ENCODE data around the gene STRN4. TPM values are rescaled to one million over a fixed set of nuclear protein-coding genes. Genes with fewer than 3 reads are reported as not detected.

STRN4 gene
- total and polyA plus RNA-seq, 9 of the 15 experiments (the other 6 are each of a cell fraction or from before 2014, with no cell fraction given), result 0.62 to 83.7 (median 36.9) TPM

DNA sequence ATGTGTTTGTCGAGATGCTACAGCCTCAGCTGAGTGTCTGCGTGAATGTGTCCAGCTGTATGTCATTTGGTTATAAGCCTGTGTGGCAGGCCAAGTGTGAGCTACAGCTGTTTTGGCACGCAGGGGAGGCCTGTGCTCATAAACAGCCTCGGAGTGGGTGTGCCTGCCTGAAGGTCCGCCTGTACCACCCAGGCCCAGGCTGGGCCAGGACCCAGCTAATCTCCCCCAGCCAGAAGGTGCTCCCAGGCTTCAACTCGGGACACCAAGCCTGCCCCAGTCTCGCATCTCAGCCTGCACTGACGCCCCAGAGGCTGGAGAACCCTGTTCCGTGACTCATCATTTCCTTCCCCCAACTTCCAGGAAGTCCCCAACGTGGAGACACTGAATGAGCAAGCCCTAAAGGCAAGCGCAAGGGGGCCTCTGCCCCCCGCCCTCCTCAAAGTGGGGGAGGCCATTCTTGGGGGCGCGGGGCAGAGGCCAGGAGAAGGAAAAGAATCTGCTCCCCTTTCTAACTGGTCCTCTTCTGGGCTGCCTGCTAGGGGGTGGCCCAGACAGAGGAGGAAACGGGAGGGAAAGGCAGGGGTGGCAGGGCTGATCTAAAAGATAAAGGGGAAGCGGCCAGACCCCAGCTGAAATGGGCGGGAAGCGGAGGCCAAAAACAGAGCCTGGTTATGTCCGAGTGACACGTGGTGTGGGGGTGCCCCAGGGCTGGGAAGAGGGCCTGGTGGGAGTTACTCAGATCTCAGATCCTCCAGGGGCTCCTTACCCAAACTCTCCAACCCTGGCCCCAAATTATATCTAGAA lies 40.2 kb upstream of the STRN4 start (continued):
- peak; percentile 29 for TF ChIP-seq SMAD1 (IDR thresholded peaks at IDR 0.05; ENCODE audit: low read depth, low read length, partially characterized antibody)
- TF ChIP-seq SRSF1 (IDR thresholded peaks at IDR 0.05; ENCODE audit: low read depth, low read length), result no peak
- no peak for TF ChIP-seq ZNF764 (CRISPR knock-in tag; IDR thresholded peaks at IDR 0.05; ENCODE audit: low read depth)
- peak; percentile 98 to 99 for TF ChIP-seq SIN3A (IDR thresholded peaks at IDR 0.05; ENCODE audit: borderline replicate concordance in 2 of 2, control insufficient read depth in 1 of 2, low read depth in 2 of 2, low read length in 2 of 2)
- TF ChIP-seq, protein P1, sequence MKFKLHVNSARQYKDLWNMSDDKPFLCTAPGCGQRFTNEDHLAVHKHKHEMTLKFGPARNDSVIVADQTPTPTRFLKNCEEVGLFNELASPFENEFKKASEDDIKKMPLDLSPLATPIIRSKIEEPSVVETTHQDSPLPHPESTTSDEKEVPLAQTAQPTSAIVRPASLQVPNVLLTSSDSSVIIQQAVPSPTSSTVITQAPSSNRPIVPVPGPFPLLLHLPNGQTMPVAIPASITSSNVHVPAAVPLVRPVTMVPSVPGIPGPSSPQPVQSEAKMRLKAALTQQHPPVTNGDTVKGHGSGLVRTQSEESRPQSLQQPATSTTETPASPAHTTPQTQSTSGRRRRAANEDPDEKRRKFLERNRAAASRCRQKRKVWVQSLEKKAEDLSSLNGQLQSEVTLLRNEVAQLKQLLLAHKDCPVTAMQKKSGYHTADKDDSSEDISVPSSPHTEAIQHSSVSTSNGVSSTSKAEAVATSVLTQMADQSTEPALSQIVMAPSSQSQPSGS (CRISPR knock-in tag; IDR thresholded peaks at IDR 0.05), result no peak
- no peak for TF ChIP-seq EWSR1 (IDR thresholded peaks at IDR 0.05; ENCODE audit: borderline replicate concordance, low read depth, partially characterized antibody)
- TF ChIP-seq, protein P2, sequence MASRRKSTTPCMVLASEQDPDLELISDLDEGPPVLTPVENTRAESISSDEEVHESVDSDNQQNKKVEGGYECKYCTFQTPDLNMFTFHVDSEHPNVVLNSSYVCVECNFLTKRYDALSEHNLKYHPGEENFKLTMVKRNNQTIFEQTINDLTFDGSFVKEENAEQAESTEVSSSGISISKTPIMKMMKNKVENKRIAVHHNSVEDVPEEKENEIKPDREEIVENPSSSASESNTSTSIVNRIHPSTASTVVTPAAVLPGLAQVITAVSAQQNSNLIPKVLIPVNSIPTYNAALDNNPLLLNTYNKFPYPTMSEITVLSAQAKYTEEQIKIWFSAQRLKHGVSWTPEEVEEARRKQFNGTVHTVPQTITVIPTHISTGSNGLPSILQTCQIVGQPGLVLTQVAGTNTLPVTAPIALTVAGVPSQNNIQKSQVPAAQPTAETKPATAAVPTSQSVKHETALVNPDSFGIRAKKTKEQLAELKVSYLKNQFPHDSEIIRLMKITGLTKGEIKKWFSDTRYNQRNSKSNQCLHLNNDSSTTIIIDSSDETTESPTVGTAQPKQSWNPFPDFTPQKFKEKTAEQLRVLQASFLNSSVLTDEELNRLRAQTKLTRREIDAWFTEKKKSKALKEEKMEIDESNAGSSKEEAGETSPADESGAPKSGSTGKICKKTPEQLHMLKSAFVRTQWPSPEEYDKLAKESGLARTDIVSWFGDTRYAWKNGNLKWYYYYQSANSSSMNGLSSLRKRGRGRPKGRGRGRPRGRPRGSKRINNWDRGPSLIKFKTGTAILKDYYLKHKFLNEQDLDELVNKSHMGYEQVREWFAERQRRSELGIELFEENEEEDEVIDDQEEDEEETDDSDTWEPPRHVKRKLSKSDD (conservative IDR thresholded peaks at IDR 0.05; ENCODE audit: low read length), result no peak
- TF ChIP-seq ZEB2 (IDR thresholded peaks at IDR 0.05), result peak; percentile 66; the same call in 1 of the 2 replicates
- TF ChIP-seq, protein P3, sequence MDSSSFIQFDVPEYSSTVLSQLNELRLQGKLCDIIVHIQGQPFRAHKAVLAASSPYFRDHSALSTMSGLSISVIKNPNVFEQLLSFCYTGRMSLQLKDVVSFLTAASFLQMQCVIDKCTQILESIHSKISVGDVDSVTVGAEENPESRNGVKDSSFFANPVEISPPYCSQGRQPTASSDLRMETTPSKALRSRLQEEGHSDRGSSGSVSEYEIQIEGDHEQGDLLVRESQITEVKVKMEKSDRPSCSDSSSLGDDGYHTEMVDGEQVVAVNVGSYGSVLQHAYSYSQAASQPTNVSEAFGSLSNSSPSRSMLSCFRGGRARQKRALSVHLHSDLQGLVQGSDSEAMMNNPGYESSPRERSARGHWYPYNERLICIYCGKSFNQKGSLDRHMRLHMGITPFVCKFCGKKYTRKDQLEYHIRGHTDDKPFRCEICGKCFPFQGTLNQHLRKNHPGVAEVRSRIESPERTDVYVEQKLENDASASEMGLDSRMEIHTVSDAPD (CRISPR knock-in tag; IDR thresholded peaks at IDR 0.05), result no peak
- peak; percentile 43; the same call in 1 of the 2 replicates for TF ChIP-seq ZNF24 (IDR thresholded peaks at IDR 0.05)
- TF ChIP-seq ZNF324 (CRISPR knock-in tag; IDR thresholded peaks at IDR 0.05), result no peak
- TF ChIP-seq, protein P4, sequence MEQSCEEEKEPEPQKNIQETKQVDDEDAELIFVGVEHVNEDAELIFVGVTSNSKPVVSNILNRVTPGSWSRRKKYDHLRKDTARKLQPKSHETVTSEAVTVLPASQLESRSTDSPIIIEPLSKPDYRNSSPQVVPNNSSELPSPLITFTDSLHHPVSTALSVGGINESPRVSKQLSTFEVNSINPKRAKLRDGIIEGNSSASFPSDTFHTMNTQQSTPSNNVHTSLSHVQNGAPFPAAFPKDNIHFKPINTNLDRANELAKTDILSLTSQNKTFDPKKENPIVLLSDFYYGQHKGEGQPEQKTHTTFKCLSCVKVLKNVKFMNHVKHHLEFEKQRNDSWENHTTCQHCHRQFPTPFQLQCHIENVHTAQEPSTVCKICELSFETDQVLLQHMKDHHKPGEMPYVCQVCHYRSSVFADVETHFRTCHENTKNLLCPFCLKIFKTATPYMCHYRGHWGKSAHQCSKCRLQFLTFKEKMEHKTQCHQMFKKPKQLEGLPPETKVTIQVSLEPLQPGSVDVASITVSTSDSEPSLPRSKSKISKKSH (CRISPR knock-in tag; IDR thresholded peaks at IDR 0.05), result no peak
- TF ChIP-seq, protein P5, sequence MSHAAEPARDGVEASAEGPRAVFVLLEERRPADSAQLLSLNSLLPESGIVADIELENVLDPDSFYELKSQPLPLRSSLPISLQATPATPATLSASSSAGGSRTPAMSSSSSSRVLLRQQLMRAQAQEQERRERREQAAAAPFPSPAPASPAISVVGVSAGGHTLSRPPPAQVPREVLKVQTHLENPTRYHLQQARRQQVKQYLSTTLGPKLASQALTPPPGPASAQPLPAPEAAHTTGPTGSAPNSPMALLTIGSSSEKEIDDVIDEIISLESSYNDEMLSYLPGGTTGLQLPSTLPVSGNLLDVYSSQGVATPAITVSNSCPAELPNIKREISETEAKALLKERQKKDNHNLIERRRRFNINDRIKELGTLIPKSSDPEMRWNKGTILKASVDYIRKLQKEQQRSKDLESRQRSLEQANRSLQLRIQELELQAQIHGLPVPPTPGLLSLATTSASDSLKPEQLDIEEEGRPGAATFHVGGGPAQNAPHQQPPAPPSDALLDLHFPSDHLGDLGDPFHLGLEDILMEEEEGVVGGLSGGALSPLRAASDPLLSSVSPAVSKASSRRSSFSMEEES (CRISPR knock-in tag; IDR thresholded peaks at IDR 0.05), result no peak
- no peak for TF ChIP-seq ZNF133 (CRISPR knock-in tag; IDR thresholded peaks at IDR 0.05)
- TF ChIP-seq MYC (IDR thresholded peaks at IDR 0.05; ENCODE audit: low read depth, low read length), result peak; percentile 93
- TF ChIP-seq MYC (CRISPR knock-in tag; IDR thresholded peaks at IDR 0.05; ENCODE audit: borderline replicate concordance, low read depth), result peak; percentile 78; the same call in 1 of the 2 replicates
